Measurements from ENCODE around the gene HRG. TPM values are rescaled to one million over a fixed set of nuclear protein-coding genes. Genes with fewer than 3 reads are reported as not detected.

HRG gene
- total RNA-seq, 4 donors from 2014 or later, result not detected

GRCh38 chr3:186717039-186717457 is 51.2 kb downstream of the HRG start, which contains the start of gene KNG1:
TSS of gene KNG1 (plus strand) at chr3:186717359. CDS start at chr3:186717543, 184 bp downstream.
- no peak for TF ChIP-seq POLR2A (IDR thresholded peaks at IDR 0.05)
- no peak for TF ChIP-seq EP300 (IDR thresholded peaks at IDR 0.05)
- TF ChIP-seq CTCF (IDR thresholded peaks at IDR 0.05), result no peak
- peaks cover 0 to 3% of the 10 kb centered on the region in 2 donors for H3K27me3 ChIP-seq
- DNase-seq (ENCODE audit: low spot score in 2 of 2), result no peak
- H3K4me3 ChIP-seq, result no peak within 1 kb of the TSS
- no peaks in the 10 kb centered on the region for H3K36me3 ChIP-seq
- 49 to 57% methylated on average over 3 of the region's 3 CpGs for WGBS, 2 donors
- no peaks in the 10 kb centered on the region for H3K9me3 ChIP-seq
- no peaks in the 10 kb centered on the region for H3K4me1 ChIP-seq
- no peak within 1 kb of the TSS for H3K27ac ChIP-seq

- TF ChIP-seq CTCF (IDR thresholded peaks at IDR 0.05) (no peak), EP300 (IDR thresholded peaks at IDR 0.05) (no peak), POLR2A (IDR thresholded peaks at IDR 0.05) (no peak)
- no peaks in the 10 kb centered on the region for H3K9me3 ChIP-seq
- 48 to 61% methylated on average over 7 of the region's 7 CpGs for WGBS, 2 donors
- H3K36me3 ChIP-seq, result no peaks in the 10 kb centered on the region
- no peak overlapping the region for H3K27ac ChIP-seq
- H3K4me3 ChIP-seq, result no peak overlapping the region
- DNase-seq (ENCODE audit: low spot score in 2 of 2), result no peak
- H3K27me3 ChIP-seq, result peaks cover 0 to 3% of the 10 kb centered on the region in 2 donors
- no peaks in the 10 kb centered on the region for H3K4me1 ChIP-seq
Observed at GRCh38 chr3:186719945-186720739, 54.3 kb downstream of the HRG start.

- Histone ChIP-seq H3K9me3 (no peaks in the 10 kb centered on the region), H3K36me3 (no peaks in the 10 kb centered on the region), H3K27me3 (peaks cover 0 to 3% of the 10 kb centered on the region in 2 donors), H3K27ac (no peak overlapping the region), H3K4me3 (no peak overlapping the region), H3K4me1 (no peaks in the 10 kb centered on the region)
- TF ChIP-seq EP300 (IDR thresholded peaks at IDR 0.05) (no peak), CTCF (IDR thresholded peaks at IDR 0.05) (no peak), POLR2A (IDR thresholded peaks at IDR 0.05) (no peak)
- 33 to 64% methylated on average over 7 of the region's 7 CpGs for WGBS, 2 donors
- no peak for DNase-seq (ENCODE audit: low spot score in 2 of 2)
Observed at GRCh38 chr3:186722457-186722856, 56.6 kb downstream of the HRG start.

GRCh38 chr3:186724911-186725310 is 59.1 kb downstream of the HRG start:
- no peak for TF ChIP-seq POLR2A (IDR thresholded peaks at IDR 0.05)
- TF ChIP-seq CTCF (IDR thresholded peaks at IDR 0.05), result no peak
- no peak for TF ChIP-seq EP300 (IDR thresholded peaks at IDR 0.05)
- Histone ChIP-seq H3K27ac (no peak overlapping the region), H3K27me3 (peaks cover 0 to 3% of the 10 kb centered on the region in 2 donors), H3K36me3 (no peaks in the 10 kb centered on the region), H3K4me1 (no peaks in the 10 kb centered on the region), H3K9me3 (no peaks in the 10 kb centered on the region), H3K4me3 (no peak overlapping the region)
- whole genome bisulfite sequencing, 2 donors, result 67 to 85% methylated on average over 11 to 12 of the region's 12 CpGs
- DNase-seq (ENCODE audit: low spot score in 2 of 2), result no peak

Small RNA genes within 50 kb of the gene (small RNA-seq; reads per million reads assigned to genes)
- gene RF00017, result not detected

Other genes with a start within 250 kb of the HRG start
- gene CRYGS, start 121.6 kb upstream of the HRG start, total RNA-seq, result 10 to 100 TPM in 1 of 4 donors, 1 to 10 TPM in 3; 3.0 to 12.2 (median 3.2) TPM
- 10 to 100 TPM; 10.5 to 17.0 (median 11.4) TPM for gene TBCCD1, start 98.7 kb upstream of the HRG start, total RNA-seq
- 10 to 100 TPM; 24.3 to 47.5 (median 44.7) TPM for gene DNAJB11, start 95.3 kb upstream of the HRG start, total RNA-seq
- gene AHSG, start 53.0 kb upstream of the HRG start, total RNA-seq, result not detected
- gene FETUB, start 25.6 kb upstream of the HRG start, total RNA-seq, result not detected
- not detected for gene KNG1, start 51.3 kb downstream of the HRG start, total RNA-seq
- 100 to 1,000 TPM; 285 to 465 (median 364) TPM for gene EIF4A2, start 117.6 kb downstream of the HRG start, total RNA-seq
- gene RFC4, start 140.5 kb downstream of the HRG start, total RNA-seq, result 10 to 100 TPM in 3 of 4 donors, 1 to 10 TPM in 1; 5.4 to 14.2 (median 11.8) TPM
- gene ADIPOQ, start 176.7 kb downstream of the HRG start, total RNA-seq, result 100 to 1,000 TPM in 3 of 4 donors, 10 to 100 TPM in 1; 70.8 to 213 (median 172) TPM